Activated T-cell treated with anti-CD3 and anti-CD28 coated beads for 1 hour (primary cell): Measurements from ENCODE around the gene TMED8.
"Not testable (repeated sequence)": the region's sequence is repeated elsewhere in the genome, so short reads cannot be mapped to it uniquely, and the experiment has no call there.

Experiments
- DNase-seq: peaks from one replicate; pipeline ENCODE4 v3.0.0-alpha.2; 2020; ENCODE audit warnings: low read depth

Gene TMED8

DNA sequence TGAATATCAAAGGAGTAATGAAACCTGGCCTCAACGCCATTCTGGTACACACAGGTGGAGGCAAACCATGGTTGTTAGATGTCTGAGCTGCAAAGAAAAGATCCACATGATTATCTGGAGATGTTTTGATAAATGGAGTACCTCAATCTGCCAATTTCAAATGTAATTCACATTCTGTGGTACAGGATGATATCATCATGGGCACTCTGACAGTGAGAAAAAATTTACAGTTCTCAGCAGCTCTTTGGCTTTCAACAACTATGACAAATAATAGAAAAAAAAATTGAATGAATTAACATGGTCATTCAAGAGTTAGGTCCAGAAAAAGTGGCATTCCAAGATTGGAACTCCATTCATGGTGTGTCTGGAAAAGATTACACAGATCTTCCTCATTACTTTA, 17.3 kb downstream of the TMED8 start:
- DNase-seq = no peak

DNA sequence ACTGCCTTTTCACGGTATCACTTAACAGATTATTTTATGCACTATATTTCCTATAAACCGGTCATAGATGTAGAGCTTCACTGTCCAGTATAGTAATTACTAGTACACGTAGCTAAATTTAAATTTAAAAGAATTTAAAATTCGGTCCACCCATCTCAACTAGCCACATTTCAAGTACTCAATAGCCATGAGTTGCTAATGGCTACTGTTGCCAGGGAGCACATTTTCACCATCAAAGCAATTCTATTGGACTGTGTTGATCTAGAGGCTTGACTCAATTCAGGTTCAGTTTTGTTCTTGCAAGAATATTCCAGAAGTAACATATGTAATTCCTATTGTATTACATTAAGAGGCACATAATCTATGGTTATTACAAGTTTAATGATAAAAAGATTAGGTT, 20.0 kb downstream of the TMED8 start:
- no peak for DNase-seq

DNA sequence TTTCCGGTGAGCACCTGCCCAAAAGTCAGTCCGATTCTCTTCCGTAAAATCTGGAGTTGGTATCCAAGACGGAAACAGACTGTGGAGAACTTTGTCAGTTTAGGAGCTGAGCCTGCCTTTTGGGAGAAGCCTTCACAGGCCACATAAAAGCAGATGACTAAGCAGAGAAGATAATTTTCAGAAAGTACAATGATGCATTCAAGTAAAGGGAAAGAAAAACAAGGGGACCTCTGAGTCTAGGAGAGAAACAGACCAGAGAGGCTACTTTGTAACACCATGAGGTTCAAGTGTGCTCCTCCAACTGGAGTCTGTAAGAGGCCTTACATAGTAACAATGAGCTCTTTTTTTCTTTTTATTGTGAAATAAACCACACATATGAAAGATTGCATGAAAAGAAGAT, 21.1 kb downstream of the TMED8 start:
- no peak for DNase-seq

DNA sequence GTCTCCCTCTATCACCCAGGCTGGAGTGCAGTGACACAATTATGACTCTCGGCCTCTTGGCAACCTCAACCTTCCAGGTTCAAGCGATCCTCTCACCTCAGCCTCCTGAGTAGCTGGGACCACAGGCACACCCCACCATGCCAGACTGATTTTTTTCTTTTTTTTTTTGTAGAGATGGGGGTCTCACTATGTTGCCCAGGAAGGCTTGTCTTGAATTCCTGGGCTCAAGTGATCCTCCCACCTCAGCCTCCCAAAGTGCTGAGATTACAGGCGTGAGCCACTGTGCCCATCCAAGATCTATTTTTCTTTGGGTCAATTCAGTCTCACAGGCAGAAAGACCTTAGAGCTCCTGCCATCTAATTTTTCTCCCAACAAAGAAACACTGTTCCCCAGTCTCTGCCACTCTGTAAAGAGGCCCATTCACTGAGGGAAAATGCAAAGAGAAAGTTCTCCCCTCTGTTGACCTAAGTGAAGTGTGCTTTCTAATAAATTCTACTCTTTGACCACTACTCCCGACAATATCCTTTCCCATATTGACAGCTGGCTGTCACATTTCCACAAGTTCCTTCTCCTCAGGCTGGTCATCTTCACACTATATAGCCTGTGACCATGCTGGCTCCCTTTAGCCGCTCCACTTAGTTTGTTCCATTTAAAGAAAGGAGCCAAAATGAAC, 23.3 kb downstream of the TMED8 start:
- no peak for DNase-seq

DNA sequence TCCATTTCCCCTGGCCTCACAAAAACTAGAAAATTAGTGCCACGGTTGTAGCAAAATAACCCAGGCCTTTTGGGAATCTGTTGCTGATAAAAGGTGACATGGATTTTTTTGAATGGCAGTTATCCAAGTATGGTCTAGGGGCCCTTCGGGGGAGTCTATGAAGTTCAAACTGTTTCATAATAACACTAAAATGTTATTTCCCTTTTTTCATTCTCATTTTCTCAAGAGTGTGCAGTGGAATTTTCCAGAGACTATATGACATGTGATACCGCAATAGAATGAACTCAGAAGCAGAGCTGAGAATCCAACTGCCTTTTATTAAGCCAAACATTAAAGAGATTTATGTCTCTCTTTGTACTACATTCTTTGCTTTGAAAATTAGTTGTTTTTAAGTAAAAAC, 29.1 kb downstream of the TMED8 start:
- DNase-seq = no peak

DNA sequence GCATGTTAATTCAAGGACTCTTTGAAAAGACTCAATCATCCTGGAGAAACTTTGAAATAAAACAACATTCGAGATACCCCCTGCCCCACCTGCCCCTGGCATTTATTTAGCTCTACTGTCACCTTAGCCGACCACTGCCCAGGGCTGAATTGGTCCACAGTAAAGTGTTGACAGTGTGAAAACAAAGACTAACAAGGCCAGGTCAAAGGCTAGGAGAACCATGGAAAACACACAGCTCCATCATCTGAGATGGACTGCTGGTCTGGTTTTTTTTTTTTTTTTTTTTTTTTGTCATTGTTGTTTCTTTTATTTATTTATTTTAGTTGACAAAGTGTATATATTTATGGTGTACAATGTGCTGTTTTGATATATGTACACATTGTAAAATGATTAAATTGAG, 30.4 kb downstream of the TMED8 start:
- no peak for DNase-seq

DNA sequence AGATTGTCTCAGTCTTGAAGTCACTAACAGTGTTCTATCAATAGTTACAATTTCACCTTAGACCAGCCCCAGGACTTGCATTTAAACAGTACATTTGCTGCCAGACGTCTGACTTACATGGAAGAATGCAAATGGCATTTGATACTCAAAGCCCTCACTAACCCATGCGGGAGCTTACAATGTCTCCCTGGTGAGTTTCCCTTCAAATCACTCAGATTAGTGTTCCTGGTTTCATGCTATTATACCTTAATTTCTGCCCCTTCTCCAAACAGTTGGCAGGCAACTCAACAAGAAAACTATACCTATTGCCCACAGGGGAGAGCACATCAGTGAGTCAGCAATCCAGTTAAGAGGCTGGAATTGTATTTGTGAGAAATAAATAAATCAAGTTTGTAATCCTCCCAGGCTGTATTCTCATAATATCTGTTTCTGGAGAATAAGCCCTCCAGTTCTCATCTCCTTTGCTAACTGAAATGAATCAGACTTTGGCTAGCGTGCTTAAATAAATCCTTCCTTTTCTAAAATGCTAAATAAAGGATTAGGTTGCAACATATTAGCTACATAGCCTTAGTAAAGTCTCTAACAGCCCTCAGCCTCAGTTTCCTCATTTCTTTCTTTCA, 32.4 kb downstream of the TMED8 start:
- no peak for DNase-seq

DNA sequence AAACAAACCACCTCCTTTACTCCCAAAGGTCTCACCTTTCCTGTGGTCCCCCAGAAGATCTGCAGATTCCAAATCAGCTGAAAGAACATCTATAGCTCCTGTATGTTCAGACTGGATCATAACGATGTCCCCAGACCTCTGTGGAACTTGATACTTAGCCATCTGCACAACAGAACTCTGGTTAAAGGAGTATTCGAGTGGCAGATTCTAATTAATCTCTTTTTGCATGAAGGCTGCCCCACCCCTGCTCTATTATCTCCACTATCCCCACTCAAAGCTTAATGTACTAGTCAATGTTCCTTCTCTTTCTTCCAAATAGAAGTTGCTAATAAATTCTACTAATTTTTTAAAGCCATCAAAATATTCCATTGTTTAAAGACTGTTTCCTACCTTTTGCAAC, 33.2 kb downstream of the TMED8 start:
- no peak for DNase-seq

DNA sequence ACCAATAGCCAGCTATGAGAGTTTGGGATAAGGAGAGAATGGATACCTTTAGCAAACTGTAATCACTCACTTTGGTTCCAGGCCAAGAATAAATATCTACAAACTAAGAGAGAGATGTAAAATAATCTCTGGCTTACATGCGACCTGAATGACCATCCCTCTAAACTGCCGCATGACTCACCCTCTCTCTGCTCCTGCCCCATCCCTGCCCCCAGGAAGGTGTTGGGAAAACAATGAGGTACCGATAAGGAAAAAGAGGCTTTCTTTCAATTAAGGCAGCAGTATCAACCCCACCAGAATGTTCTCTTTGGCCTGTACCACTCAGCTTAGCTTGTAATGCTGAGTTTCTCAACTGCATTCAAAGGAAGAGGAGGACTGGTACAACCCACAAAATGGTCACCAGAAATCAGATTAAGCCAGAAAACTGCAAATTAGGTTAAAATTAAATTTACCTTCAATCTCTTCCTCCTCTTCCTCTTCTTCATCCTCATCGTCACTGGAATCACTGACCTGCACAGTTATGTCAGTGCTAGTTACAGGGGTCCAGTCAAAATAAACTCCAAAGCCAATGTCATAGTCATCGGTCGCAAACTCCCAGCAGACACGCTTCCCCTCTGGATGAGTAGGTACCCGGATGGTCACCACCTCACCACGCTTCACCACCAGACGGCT, 34.0 kb downstream of the TMED8 start:
- no peak for DNase-seq

DNA sequence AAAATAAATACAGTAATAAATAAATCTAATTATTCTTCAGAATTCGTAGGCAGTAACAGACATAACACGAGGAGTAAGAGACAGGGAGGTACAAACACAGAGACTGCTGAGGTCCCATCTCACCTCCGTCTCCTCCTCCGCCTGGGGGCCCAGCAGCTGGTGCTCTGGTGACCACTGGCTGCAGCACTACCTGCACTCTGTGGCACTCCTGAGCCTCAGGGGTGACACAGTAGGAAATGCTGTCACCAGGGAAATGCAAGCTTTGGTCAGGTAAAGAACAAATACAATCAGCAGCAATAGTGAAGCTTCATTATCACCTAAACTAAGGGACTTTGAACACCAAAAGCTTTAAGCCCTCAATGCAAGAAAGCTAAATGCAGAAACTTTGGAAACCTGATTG, 36.5 kb downstream of the TMED8 start:
- no peak for DNase-seq

DNA sequence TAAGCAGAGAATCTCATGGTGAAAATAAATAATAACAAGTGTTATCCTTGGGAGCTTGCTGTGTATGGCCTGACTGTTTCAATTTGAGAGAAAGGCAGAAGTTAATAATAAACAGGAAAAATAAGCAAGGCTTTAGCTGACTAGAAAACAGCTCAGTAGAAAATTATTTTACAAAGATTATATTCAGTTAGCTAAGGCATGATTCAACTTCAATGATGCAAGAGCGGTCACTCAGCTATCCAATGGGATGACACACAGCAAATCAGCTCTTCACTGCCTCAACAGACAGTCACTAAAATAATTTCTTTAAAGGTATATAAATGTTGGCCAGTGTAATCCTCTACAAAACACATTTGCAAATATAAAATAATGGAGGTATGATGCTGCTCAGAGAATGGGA, 37.5 kb downstream of the TMED8 start:
- no peak for DNase-seq

DNA sequence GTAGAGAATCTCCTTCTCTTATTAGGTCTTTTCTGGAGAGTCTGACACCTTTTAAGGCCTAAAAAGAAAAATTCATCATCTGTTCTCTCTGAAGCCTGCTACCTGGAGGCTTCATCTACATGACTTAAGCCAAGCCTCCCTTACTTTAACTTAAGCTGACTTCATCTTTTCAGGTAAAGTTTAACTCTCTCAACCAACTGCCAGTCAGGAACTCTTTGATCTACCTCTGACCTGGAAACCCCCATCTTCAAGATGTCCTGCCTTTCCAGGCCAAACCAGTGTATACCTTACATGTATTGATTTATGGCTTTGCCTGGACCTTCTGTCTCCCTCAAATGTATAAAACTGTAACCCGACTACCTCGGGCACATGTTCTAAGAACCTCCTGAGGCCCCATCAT, 38.6 kb downstream of the TMED8 start:
- DNase-seq = no peak

DNA sequence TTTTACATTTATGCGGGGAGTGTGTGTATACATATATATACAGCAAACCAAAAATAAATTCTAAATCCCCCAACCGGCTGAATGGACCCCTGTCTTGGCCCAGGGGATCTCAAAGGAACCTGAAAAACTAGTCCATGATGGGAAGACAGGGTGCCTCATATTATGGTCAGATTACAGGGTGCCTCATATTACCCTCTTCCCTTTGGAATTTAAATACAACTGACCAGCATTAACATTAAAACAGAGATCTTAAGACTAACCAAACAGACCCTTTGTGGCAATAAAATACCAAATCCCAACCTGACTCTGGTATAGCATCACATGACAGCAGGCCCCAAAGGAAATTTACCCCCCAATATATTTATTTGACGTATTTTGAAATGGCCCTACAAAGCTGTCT, 39.0 kb downstream of the TMED8 start:
- no peak for DNase-seq

DNA sequence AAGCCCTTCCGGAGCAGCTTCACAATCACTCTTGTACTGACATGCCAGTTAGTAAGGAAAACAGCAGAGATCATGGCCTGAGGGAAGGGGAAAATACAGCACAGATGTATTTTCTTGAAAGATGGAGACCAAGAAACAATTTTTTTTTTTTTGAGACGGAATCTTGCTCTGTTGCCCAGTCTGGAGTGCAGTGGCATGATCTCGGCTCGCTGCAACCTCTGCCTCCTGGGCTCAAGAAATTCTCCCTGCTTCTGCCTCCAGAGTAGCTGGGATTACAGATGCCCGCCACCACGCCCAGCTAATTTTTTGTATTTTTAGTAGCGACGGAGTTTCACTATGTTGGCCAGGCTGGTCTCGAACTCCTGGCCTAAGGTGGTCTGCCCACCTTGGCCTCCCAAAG, 39.6 kb downstream of the TMED8 start:
- DNase-seq = not testable (repeated sequence)

DNA sequence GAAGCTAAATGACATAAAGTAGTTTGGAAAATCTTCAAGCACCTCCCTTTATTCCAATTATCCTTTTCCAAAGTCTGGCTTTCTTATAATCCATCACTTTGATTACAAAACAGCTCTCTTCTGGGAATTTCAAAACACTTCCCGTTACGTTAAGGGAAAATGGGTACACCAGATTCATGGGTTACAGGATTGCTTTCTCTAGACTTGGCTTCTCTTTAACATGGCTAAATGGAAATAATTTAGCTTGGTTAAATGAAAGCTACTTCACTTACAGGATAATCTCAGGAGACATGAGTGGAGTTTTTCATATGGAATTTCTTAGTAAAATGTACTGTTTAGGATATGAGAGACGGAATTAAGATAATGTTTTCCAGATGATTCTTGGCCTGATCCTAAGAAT, 41.3 kb downstream of the TMED8 start:
- DNase-seq = no peak

DNA sequence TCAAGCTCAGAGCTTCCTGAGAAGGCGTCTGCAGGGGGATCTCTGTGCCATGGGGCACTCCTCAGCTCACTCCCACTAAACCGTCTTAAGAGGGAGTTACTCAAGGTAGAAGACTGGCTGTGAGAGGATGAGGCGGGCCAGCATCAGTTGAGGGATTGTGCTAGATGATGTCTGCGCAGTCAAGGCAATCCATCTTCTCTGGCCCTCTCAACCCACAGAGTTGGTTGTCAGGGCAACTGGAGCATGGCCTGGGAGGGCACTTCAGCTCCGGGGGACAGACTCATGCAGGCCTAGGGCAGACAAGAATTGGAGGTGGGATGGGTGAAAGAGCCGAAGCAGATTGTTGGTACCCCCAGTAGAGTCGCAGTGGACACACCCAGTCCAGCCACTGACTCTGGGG, 47.0 kb downstream of the TMED8 start:
- DNase-seq = no peak

DNA sequence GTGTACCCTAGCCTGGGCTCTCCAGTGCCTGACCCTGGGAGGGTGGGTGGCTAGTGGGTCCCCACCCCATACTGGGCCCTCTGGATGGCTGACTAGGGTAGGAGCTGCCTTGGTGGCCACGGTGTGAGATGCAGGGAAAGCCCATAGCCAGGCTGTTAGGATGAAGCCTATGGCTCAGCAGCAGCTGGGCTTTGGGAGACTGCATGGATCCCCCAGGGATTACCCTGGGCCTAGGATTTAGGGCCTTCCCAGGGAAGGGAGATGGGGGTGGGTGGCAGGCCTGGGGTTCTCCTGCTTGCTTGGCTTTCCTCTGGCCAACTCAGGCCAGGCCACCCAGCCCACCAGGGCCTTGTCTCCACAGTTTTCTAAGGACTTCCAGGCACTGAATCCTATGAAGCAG, 49.8 kb downstream of the TMED8 start:
- no peak for DNase-seq

DNA sequence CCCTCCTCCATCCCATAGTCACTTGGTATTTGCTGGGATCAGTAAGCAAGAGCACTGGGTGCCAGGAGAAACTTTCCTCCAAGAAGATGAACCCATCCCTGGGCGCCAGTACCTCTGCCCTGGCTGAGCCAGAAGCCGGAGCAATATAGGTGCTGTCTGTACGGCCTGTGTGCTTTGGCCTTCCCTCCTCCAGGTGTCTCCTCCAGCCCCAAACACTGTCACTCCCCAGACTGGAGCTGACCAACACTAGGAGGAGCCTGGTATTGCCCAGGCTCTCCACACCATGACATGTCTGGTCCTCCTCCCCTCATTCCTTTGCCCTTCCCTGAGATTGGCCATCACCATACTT, 51.2 kb downstream of the TMED8 start:
- no peak for DNase-seq

DNA sequence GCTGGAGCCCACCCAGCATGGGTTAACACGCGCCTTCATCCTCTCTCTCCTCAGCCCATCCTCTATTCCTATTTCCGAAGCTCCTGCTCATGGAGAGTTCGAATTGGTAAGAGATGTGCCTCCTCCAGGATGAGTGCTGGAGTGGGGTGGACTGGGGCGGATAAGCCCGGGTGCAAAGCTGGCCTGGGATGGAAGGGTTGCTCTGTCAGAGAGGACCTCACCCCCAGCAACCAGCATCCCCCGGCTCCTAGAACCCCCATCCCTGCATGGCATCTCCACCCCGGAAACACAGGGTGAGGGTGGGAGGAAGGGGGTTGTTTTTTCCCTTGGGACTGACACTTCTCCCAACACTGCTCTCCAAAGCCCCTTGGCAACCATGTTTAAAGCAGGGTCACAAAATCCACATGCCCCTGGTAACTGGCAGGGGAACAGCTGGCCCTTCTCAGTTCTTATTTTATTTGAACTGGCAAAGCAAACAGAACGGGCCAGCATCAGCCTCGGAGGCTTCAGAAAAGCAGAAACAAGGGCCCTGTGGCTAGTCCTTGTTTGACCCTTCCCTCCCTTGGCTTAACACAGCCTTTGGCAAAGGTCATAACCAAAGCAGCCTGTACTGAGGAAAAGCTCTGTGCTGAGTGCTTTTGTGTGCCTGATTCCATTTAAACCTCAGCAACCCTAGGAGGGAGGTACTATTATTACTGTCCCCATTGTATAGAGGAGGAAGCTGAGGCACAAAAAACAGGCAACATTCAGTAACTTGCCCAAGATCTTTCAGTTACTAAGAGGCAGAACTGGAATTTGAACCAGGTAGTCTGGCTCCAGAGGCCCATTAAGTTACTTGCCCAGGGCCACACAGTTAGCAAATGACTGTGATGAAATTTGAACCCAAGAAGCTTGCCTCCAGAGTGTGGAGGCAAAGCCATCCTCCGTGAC, 51.8 kb downstream of the TMED8 start:
- DNase-seq = no peak

DNA sequence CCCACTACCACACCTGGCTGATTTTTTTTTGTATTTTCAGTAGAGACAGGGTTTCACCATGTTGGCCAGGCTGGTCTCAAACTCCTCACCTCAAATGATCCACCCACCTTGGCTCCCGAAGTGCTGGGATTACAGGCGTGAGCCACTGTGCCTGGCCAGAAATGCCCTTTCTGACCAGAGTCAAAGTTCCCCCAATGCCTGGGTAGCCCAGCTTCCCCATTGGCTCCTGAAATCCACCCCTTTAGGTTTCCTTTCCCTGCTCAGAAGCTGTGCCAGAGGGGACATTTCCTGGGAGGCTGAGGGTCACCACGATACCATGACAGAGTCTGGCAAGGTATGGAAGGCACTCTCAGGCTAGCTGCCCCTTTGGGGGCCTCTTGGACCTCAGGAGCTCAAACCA, 52.6 kb downstream of the TMED8 start:
- DNase-seq = no peak

DNA sequence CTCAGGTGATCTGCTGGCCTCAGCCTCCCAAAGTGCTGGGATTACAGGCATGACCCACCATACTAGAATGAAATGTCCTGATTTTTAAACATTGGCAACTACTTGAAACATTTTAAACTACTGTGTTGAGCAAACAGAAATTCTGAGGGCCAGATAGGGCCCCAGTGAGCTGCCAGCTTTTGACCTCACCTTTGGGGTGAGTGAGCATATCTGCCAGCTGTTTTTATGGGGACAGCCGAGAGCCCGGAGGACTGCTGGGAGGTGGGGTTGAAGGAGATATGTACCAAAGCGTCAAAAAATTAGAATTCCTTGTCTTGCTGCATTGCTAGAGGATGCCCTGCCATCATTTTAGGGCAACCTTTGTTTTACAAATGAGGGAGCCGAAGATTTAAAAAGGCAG, 53.3 kb downstream of the TMED8 start:
- no peak for DNase-seq

DNA sequence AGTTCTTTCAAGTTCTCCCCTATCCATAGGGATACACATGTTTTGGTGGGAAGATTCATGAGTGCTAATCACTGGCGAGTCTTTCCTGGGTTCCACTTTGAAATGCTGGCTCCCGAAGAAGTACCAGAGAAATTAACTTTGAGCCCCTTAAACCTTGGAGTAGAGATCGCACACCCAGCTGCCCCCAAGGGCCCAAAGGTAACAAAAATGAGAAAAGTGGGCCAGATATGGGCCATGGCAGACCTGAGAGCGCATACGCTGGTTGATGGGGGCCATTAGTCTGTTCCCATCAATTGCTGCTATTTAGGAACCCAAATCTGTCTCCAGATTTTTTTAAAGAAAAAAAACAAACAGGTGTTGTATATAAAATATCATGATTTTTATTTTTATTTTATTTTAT, 53.9 kb downstream of the TMED8 start:
- no peak for DNase-seq
